Keratinocyte (primary cell): ENCODE data around the gene CDKN3.

Experiments used
- CTCF ChIP-seq, 3 experiments: IDR thresholded peaks in 1 of 3; conservative IDR thresholded peaks in 1 of 3; optimal IDR thresholded peaks in 1 of 3; 2 replicates in 2 of 3; 3 replicates in 1 of 3; pipeline versions ENCODE3 to v1.5.1; 2011; ENCODE audit warnings: low read length in 3 of 3, mild to moderate bottlenecking in 3 of 3, moderate library complexity in 2 of 3, control low read depth in 1 of 3, inconsistent platforms in 1 of 3; ENCODE audit not compliant: insufficient read depth in 2 of 3; ENCODE audit errors: extremely low read depth in 1 of 3
- EZH2 ChIP-seq: IDR thresholded peaks from one replicate; pipeline ENCODE4 v1.6.1; 2012; ENCODE audit warnings: inconsistent platforms, mild to moderate bottlenecking, low read length, moderate library complexity

GRCh38 chr14:54362759-54363437 is 33.9 kb upstream of the CDKN3 start:
- TF ChIP-seq CTCF (optimal IDR thresholded peaks at IDR 0.05 in 1 of 3, IDR thresholded peaks at IDR 0.05 in 1 of 3, conservative IDR thresholded peaks at IDR 0.05 in 1 of 3; ENCODE audit: extremely low read depth in 1 of 3, insufficient read depth in 2 of 3, low read length in 3 of 3) (no peak), EZH2 (no peak)
